CD4-positive, alpha-beta memory T cell (primary cell): Measurements from ENCODE around the gene EBP. TPM values are rescaled to one million over a fixed set of nuclear protein-coding genes. Genes with fewer than 3 reads are reported as not detected.

ENCODE experiments used
- polyA plus RNA-seq, 2 donors: library from polyadenylated mRNA; unstranded; fragments of 300-500 nt; fragmentation: Illumina TruSeq; gene quantifications; one replicate each; pipeline ENCODE4 v1.2.3, GENCODE V29; 2021
- total RNA-seq, 2 experiments: library from RNA; stranded (reverse); gene quantifications; one replicate each; pipeline ENCODE4 v1.2.3, GENCODE V29; 2021

Gene EBP
- total and polyA plus RNA-seq, 4 experiments from 2014 or later, result 32.1 to 130 (median 58.2) TPM

Other genes starting within 250 kb of the EBP start
- gene SSX3, start 165.1 kb upstream of the EBP start, total RNA-seq, result not detected
- not detected for gene SSX3, start 165.1 kb upstream of the EBP start, polyA plus RNA-seq
- gene SSX4, start 138.3 kb upstream of the EBP start, total RNA-seq, result not detected
- not detected for gene SSX4, start 138.3 kb upstream of the EBP start, polyA plus RNA-seq
- not detected for gene SSX4B, start 109.8 kb upstream of the EBP start, total RNA-seq
- not detected for gene SSX4B, start 109.8 kb upstream of the EBP start, polyA plus RNA-seq
- 10 to 100 TPM; 18.4 to 22.2 TPM for gene SLC38A5, start 51.5 kb upstream of the EBP start, total RNA-seq
- gene SLC38A5, start 51.5 kb upstream of the EBP start, polyA plus RNA-seq, result 10 to 100 TPM; 20.1 to 34.0 TPM
- gene FTSJ1, start 45.6 kb upstream of the EBP start, total RNA-seq, result 10 to 100 TPM; 48.1 to 54.1 TPM
- 10 to 100 TPM; 69.4 to 92.2 TPM for gene FTSJ1, start 45.6 kb upstream of the EBP start, polyA plus RNA-seq
- gene PORCN, start 12.8 kb upstream of the EBP start, total RNA-seq, result 10 to 100 TPM; 15.3 to 15.4 TPM
- gene PORCN, start 12.8 kb upstream of the EBP start, polyA plus RNA-seq, result 10 to 100 TPM; 10.6 to 13.8 TPM
- gene TBC1D25, start 17.9 kb downstream of the EBP start, total RNA-seq, result 10 to 100 TPM; 22.8 to 24.5 TPM
- gene TBC1D25, start 17.9 kb downstream of the EBP start, polyA plus RNA-seq, result 10 to 100 TPM; 18.6 to 21.1 TPM
- 100 to 1,000 TPM; 169 to 173 TPM for gene RBM3, start 52.7 kb downstream of the EBP start, total RNA-seq
- gene RBM3, start 52.7 kb downstream of the EBP start, polyA plus RNA-seq, result 100 to 1,000 TPM; 247 to 282 TPM
- gene WDR13, start 75.7 kb downstream of the EBP start, total RNA-seq, result 10 to 100 TPM; 47.4 to 49.7 TPM
- 10 to 100 TPM; 41.8 to 67.9 TPM for gene WDR13, start 75.7 kb downstream of the EBP start, polyA plus RNA-seq
- gene WAS, start 162.0 kb downstream of the EBP start, total RNA-seq, result 100 to 1,000 TPM; 108 to 110 TPM
- gene WAS, start 162.0 kb downstream of the EBP start, polyA plus RNA-seq, result 10 to 100 TPM; 13.4 to 33.8 TPM
- gene SUV39H1, start 174.9 kb downstream of the EBP start, total RNA-seq, result 10 to 100 TPM in 1 of 2 experiments, 1 to 10 TPM in 1; 8.7 to 10.2 TPM
- 10 to 100 TPM; 12.4 to 15.6 TPM for gene SUV39H1, start 174.9 kb downstream of the EBP start, polyA plus RNA-seq
- not detected for gene GLOD5, start 239.9 kb downstream of the EBP start, total RNA-seq
- not detected for gene GLOD5, start 239.9 kb downstream of the EBP start, polyA plus RNA-seq